DND-41 (cell line): ENCODE measurements around the gene MYO16.

ENCODE experiments used
- CTCF ChIP-seq: IDR thresholded peaks from 2 replicates; pipeline ENCODE4 v1.5.1; 2012; ENCODE audit warnings: borderline replicate concordance, low read length, moderate library complexity, mild to moderate bottlenecking; ENCODE audit not compliant: poor library complexity, severe bottlenecking; ENCODE audit errors: extremely low read depth
- EZH2 ChIP-seq: IDR thresholded peaks from 3 replicates; pipeline ENCODE4 v1.6.1; 2012; ENCODE audit warnings: borderline replicate concordance, low read depth, mild to moderate bottlenecking, moderate library complexity, low read length, inconsistent platforms; ENCODE audit not compliant: severe bottlenecking

GRCh38 chr13:108728370-108728769 lies 99.0 kb downstream of the MYO16 start:
- TF ChIP-seq CTCF (no peak), EZH2 (no peak)
